ENCODE measurements around the gene ITFG1.
A peak's percentile ranks its signal among the peaks of the same experiment; 100 is the strongest.
"Not testable (repeated sequence)": the region's sequence is repeated elsewhere in the genome, so short reads cannot be mapped to it uniquely, and the experiment has no call there.

Gene ITFG1

DNA sequence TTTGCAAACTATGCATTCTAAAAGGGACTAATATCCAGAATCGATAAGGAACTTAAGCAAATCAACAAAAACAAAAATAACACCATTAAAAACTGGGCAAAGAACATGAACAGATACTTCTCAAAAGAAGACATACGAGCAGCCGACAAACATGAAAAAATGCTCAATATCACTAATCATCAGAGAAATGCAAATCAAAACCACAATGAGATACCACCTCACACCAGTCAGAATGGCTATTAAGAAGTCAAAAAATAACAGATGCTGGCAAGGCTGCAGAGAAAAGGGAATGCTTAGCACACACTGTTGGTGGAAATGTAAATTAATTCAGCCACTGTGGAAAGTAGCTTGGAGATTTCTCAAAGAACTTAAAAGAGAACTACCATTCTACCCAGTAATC, 130.3 kb downstream of the ITFG1 start:
- DNase-seq (ENCODE audit: low read depth in 2 of 2): not testable (repeated sequence)

- not testable (repeated sequence) for DNase-seq (ENCODE audit: low read depth in 2 of 2)
These were observed 136.6 kb downstream of the ITFG1 start for GRCh38 chr16:47324309-47324708.

DNA sequence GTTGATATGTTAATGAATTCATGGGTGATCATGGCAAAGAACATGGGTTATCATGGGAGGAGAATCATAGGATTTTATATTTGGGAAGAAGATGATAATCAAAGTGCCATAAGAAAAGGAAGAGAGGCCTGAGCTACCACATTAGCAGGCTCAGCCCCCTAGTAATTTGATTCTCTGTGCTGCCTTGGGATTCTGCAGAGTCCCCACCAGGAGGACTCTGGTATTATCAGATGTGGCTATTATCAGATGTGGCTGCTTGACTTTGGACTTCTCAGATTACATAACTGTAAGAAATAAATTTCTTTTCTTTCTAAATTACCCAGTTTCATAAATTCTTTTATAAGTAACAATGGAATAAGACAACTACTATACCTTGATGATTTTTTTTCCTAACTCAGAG, 137.6 kb downstream of the ITFG1 start:
- no peak for DNase-seq (ENCODE audit: low read depth in 2 of 2)

DNA sequence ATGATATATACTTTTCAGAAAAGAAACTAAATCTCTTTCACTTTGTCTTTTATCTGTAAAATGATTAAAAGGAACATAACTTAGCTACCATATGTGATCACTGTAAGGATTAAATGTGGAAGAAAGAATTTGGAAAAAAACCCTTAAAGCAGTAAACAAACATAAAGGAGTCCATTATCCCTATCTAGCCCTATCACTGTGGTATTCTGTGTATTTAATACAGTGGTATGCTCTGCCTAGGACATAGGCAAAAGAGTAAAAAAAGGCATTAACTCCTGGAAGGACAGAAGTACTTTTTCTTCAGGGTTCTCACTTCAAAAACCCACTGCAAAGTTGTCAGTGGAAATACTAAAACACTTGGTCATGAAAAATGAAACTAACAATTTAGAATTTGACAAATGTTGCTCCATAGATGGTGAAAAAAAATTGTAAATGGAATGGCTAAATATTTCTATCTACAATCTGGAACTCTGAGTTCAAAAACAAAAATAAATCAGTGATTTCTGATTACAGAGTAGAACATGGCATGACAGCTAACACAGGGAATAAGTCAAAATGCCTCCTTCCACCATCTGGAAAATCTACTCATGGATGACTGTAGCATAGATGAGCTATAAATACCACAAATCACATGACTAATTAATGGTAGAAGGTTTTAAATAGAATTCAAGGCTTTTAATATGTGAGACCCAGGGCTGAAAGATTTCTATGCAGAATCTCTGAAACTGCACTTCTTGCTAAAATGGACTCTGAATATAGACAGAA, 140.1 kb downstream of the ITFG1 start:
- DNase-seq (ENCODE audit: low read depth in 2 of 2): peak; percentile 12

DNA sequence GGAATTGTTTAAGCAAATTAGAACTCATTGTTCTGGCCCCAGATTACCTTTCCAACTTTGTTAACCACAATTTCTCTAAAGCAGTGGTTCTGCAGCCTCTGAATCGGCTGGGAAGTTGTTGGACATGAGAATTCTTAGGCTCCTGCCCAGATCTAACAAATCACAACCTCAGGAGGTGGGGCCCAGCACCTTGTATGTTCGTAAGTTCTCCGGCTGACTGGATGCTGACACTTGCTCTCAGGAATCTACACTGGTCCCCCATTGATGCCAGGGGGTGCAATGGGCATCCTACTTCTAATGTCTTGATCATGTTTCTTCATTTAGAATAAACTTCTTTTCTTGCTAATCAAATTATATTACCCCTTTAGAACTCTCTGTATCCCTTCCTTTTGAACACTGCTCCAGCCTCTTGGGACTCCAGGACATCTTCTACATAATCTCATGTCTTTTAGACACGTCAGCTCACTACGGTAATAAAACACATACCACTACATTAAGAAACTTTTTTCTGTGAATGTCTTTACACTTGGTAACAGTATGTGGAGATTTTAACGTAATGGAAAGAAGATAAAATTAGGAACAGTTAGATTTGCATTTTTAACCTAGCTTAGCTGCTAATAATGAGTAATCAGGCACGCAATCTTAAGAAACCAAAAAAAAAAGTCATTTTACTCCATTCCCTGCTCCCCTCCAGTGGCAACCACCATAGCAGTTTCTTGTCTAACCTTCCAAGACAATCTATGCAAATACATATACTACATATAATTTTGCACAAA, 143.2 kb downstream of the ITFG1 start:
- DNase-seq (ENCODE audit: low read depth in 2 of 2): no peak

DNA sequence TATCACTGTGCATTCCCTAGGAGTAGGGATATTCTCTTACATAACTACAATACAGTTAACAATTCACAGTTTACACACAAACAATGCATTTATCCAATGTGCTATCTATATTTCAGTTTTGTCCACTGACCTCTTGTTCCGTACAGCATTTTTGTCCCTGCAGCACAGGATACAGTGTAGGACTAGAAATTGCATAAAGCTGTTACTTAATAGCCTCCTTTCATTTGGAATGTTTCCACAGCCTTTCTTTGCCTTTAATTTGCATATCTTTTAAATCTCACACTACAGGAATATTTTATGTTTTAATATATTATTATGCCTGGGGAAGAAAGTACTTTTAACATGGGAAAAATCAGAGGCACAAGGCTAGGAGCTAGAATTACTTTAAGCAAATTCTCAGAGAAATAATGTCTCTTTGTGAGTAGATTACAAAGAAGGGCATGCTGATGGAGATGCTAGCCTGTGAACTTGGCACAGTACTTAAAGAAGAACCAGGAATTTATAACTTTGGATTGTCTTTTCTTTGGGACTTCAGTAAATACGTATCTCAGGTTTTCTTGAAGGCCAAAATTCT, 144.3 kb downstream of the ITFG1 start:
- DNase-seq (ENCODE audit: low read depth in 2 of 2): no peak

GRCh38 chr16:47311738-47312505, 148.9 kb downstream of the ITFG1 start:
- DNase-seq (ENCODE audit: low read depth in 2 of 2): no peak

DNA sequence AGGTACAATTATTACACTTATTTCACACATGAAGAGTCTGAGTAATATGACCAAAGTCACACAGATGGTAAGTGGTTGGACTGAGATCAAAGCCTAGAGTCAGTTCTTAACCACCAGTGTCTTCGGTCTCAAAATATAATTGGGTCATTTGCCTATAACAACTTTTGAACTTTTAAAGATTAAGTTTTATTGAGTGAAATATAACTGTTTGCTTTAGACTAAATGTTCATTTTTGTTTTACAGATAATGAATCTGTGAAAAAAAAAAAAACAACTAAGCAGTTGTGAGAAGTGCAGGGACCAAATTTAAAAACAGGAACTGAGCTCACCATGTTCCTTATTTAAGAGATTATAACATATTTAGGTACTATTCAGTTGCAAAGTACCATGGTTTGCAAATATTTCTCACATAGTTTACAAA, 150.1 kb downstream of the ITFG1 start:
- no peak for DNase-seq (ENCODE audit: low read depth in 2 of 2)

GRCh38 chr16:47309581-47310312, 151.1 kb downstream of the ITFG1 start:
- DNase-seq (ENCODE audit: low read depth in 2 of 2): no peak

DNA sequence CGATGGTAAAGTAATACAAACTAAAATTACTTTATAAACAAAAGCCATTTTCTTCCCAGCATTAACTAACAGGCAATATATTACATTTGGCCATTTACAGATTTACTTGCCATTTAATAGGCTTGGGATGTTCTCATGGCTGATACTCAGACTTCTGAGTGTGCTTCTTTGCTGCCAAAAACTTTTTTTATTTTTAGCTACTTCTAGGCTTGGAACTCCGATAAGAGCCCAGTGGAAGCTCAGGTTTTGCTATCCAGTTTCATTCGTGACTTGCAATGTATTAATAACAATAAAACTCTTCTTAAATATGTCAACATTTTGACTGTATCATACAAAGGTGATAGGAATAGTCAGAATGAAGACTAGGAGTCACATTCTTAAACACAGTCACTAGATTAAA, 152.3 kb downstream of the ITFG1 start:
- no peak for DNase-seq (ENCODE audit: low read depth in 2 of 2)

DNA sequence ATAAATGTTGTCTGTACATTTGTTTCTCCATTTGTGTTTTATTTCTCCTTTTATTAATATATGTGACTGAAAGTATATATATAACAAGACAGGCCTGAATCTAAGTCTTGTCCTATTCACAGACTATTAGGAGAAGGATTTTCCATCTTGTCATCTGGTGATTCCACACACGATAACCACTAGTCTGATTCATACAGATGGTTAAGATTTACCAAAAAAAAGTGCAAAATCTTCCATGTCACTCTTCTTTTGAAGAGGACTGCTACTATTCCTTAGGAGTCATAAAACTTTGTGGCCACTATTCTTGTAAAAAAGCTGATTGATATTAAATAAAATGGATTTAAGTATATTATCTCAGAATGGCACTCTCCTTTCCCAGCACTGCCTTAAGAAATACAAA, 156.3 kb downstream of the ITFG1 start:
- no peak for DNase-seq (ENCODE audit: low read depth in 2 of 2)

GRCh38 chr16:47299587-47299986, 161.3 kb downstream of the ITFG1 start:
- no peak for DNase-seq (ENCODE audit: low read depth in 2 of 2)

- DNase-seq (ENCODE audit: low read depth in 2 of 2): no peak
These were observed 175.9 kb downstream of the ITFG1 start for GRCh38 chr16:47284999-47285398.

- no peak for DNase-seq (ENCODE audit: low read depth in 2 of 2)
These were observed 182.4 kb downstream of the ITFG1 start for GRCh38 chr16:47278306-47278970.

DNA sequence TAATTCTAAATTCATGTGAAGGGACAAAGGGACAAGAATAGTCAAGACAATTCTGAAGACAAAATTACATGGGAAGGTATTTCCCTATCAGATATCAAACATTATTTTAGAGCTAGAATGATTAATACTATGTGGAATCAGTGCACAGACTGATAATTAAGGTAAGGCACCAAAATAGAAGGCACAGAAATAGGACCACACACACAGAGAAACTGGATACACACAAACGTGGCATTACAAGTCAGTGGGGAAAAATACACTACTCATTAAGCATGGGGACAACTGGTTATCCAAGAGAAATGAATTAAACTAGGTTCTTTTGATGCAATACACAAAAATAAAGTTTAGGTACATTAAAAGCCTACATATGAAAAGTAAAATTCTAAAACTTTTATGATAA, 184.3 kb downstream of the ITFG1 start:
- DNase-seq (ENCODE audit: low read depth in 2 of 2): no peak

- DNase-seq (ENCODE audit: low read depth in 2 of 2): no peak
These were observed 197.9 kb downstream of the ITFG1 start for GRCh38 chr16:47262938-47263337.

DNA sequence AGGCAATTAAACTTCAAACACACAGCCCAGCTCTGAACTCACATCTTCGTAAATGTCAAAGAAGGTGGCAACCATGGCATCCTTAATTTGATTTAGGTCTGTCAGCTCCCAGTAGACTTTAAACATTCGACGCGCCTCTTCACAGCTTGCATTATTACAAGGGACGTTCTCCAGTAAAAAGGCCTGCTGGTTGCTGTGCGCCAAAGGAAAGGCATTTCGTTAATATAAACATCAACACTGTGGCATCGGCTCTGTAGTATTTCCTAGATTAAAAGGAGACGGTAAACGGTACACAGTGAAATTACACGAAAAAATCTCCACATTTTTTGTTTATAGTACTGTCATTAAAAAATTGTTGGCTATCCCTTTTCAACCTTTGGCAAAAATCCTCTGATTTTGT, 200.4 kb downstream of the ITFG1 start:
- no peak for DNase-seq (ENCODE audit: low read depth in 2 of 2)

DNA sequence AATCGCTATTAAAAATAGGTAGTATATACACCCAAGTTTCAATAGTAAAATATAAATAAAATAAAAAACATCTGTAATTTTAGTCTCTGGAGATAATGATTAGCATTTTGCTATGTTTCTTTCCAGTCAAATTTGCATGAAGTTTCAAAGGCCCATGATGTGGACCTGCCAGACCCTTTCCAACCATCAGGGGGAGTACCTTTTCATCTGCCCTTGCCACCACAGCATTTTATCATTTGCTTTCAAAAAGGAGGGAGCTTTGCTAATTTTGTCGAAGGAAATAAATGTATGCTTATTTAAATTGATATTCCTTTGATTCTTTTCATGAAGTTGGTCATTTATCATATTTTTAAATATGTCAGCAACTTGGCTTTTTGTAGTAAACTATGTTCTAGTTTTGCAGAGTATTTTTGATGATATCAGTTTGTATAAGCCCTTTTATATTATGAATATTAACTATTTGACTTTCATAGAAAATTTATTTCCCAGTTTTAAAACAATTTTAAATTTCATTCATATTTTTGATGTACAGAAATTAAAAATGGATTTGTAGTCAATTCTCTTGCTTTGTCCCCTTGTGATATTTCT, 201.9 kb downstream of the ITFG1 start:
- no peak for DNase-seq (ENCODE audit: low read depth in 2 of 2)

- DNase-seq (ENCODE audit: low read depth in 2 of 2): no peak
These were observed 206.1 kb downstream of the ITFG1 start for GRCh38 chr16:47254756-47255155.

DNA sequence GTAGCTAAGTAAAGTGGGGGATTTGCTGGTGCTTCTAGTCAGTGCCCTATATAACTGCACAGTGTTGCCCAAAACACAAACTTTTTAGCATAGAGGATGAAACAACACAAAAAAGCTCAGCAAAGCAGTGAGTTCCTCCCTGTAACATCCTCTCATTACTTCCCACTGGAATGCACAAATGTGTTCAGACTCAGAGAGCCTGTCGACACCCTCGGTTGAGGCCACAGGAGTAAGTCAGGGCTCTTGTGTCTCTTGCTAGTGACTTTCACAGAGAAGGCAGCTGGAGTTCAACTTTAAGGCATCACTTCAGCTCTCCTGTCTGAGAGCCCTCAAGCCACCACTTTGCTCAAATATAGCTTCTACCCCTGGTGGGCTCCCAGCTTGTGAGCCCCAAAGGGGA, 209.9 kb downstream of the ITFG1 start:
- peak in 1 of 2 experiments; percentile 6 for DNase-seq (ENCODE audit: low read depth in 2 of 2)
